ENCODE results near the gene NTRK2.

GRCh38 chr9:84921175-84921574 is 251.6 kb downstream of the NTRK2 start:
- TF ChIP-seq EZH2phosphoT487 (IDR thresholded peaks at IDR 0.05; ENCODE audit: unreplicated experiment) (no peak), POLR2AphosphoS5 (IDR thresholded peaks at IDR 0.05; ENCODE audit: low read depth) (no peak), EZH2 (IDR thresholded peaks at IDR 0.05; ENCODE audit: low read depth, unreplicated experiment) (no peak)
- TF ChIP-seq, protein P1, sequence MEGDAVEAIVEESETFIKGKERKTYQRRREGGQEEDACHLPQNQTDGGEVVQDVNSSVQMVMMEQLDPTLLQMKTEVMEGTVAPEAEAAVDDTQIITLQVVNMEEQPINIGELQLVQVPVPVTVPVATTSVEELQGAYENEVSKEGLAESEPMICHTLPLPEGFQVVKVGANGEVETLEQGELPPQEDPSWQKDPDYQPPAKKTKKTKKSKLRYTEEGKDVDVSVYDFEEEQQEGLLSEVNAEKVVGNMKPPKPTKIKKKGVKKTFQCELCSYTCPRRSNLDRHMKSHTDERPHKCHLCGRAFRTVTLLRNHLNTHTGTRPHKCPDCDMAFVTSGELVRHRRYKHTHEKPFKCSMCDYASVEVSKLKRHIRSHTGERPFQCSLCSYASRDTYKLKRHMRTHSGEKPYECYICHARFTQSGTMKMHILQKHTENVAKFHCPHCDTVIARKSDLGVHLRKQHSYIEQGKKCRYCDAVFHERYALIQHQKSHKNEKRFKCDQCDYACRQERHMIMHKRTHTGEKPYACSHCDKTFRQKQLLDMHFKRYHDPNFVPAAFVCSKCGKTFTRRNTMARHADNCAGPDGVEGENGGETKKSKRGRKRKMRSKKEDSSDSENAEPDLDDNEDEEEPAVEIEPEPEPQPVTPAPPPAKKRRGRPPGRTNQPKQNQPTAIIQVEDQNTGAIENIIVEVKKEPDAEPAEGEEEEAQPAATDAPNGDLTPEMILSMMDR (conservative IDR thresholded peaks at IDR 0.05; ENCODE audit: low read depth in 2 of 2), result no peak

Data from GM23338 (cell line).